GM18511 (cell line): ENCODE results near the gene IQGAP2.
A peak's percentile ranks its signal among the peaks of the same experiment; 100 is the strongest.
"Not testable (repeated sequence)": the region's sequence is repeated elsewhere in the genome, so short reads cannot be mapped to it uniquely, and the experiment has no call there.

Experiments used
- ATAC-seq: cut with Tn5 transposase; IDR thresholded peaks from one replicate; pipeline ENCODE4 v1.9.1; 2021; ENCODE audit warnings: mild to moderate bottlenecking, moderate library complexity; ENCODE audit not compliant: unreplicated experiment

The IQGAP2 gene

DNA sequence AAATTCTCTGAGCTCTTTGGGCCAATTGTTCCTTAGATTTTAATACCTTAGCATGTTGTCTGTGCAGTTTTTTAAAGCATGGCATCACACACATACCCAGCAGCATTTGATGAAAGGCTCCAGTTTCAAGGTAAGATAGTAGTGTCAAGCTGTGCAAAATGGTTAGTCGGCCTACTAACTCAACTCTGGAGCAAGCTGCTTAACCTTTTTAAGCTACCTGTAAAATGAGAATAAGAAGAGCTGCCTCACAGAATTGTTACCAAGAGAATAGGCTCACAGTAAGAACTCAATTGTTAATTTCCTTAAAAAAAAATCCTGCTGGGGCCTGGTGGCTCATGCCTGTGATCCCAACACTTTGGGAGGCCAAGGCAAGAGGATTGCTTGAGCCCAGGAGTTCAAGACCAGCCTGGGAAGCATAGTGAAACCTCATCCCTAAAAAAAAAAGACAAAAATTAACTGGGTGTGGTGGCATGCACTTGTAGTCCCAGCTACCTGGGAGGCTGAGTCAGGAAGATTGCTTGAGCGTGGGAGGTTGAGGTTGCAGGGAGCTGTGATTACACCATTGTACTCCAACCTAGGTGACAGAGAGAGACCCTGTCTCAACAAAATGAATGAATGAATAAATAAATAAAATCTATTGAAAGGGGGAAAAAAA lies 96.5 kb downstream of the IQGAP2 start:
- no peak for ATAC-seq

- no peak for ATAC-seq
Observed at GRCh38 chr5:76500633-76501393, 97.7 kb downstream of the IQGAP2 start.

- ATAC-seq: no peak
Observed at GRCh38 chr5:76503929-76504328, 100.8 kb downstream of the IQGAP2 start.

DNA sequence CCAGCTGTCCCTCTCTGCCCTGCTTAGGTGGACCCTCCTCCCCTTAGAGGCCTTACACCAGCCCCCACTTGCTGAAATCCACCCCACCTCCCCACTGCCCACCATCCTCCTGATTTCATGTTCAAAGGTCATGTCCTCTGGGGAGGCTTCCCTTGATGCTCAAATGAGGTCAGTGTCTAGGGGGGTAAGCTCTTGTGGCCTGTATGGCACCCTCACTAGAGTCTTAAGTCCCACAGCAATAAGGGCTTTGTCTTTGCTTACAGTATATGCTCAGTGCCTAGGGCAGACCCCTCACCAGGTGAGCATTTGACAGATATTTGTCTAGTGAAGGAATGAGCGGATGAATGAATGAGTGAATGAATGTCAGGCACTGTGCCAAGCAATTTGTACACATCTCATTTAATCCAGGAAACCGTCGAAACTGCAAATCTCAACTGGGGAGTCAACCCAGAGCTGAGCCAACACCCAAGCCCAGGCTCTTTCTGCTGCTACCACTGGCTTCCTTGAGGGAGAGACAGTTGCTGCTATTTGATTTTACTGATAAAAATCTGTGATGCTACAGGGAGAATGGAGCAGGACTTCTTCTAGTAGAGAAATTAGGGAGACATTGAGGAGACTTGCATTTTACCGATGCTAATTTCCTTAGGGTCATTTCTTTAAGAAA lies 101.9 kb downstream of the IQGAP2 start:
- ATAC-seq: no peak

GRCh38 chr5:76513476-76513875 lies 110.4 kb downstream of the IQGAP2 start:
- no peak for ATAC-seq

DNA sequence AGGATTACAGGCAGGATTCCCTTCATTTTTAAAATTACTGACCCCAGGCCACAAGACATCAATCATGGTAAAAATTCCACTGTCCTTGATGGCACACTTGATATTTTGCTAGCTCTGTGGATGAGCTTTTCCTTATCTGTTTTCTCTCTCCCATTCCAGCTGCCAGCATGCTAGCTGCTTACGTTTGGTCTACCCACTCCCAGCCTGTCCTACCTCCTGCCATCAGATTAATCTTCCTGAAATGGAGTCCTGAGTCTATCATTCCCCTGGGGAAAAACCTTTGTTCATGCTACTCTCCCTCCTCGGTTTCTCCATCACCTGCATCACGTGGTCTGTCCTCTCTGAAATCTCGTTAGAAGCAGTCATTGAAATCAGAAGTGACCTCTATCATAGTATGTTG lies 111.2 kb downstream of the IQGAP2 start:
- ATAC-seq: no peak

GRCh38 chr5:76514713-76515112 lies 111.6 kb downstream of the IQGAP2 start:
- no peak for ATAC-seq

DNA sequence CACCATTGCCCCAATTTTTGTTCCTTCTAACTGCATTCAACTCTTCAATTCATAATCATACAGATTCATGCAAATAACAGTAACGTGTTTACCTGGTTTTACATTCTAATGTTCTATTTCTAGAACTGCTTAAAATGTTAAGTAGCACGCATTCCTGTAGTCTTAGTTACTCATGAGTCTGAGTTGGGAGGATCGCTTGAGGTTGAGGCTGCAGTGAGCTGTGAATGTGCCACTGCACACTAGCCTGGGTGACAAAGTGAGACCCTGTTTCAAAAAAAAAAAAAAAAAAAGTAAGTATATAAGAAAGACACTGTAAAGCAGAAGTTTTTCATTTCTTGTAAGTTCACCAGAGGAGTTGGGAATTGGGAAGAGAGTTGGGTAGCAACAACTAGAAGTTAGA lies 114.2 kb downstream of the IQGAP2 start:
- ATAC-seq: no peak

DNA sequence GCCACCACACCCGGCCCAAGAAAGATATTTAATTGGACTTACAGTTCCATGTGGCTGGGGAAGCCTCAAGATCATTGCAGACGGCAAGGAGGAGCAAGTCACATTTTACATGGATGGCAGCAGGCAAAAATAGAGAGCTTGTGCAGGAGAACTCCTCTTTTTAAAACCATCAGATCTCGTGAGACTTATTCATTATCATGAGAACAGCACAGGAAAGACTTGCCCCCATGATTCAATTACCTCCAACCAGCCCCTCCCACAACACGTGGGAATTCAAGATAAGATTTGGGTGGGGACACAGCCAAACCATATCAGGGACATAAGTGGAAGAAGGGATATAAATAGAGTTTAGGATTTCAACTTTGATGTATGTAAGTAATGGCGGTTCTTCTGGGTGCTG lies 115.2 kb downstream of the IQGAP2 start:
- not testable (repeated sequence) for ATAC-seq

DNA sequence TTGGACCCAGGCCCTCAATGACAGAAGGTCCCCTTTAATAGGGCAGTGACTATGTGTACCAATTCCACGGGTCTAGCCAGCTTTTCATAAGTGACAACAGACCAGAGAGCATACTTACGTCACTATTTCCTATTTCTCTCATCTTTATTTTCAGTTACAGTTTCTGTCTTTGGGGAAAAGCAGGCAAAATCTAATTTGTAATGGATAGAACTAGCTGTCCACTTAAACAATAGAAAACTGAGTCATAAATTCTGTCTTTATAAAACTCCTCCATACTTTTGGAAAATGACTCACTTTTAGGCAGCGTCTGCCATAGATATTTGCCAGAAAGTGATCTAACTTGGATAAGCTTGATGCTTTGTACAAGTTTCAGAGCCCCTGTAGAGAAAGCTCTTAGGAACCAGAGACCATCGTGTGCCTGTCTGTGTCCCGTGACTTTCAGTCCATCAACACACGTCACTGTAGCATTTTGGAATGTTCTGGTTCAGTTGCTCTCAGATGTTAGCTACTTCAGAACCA lies 118.2 kb downstream of the IQGAP2 start:
- peak; percentile 92 for ATAC-seq

DNA sequence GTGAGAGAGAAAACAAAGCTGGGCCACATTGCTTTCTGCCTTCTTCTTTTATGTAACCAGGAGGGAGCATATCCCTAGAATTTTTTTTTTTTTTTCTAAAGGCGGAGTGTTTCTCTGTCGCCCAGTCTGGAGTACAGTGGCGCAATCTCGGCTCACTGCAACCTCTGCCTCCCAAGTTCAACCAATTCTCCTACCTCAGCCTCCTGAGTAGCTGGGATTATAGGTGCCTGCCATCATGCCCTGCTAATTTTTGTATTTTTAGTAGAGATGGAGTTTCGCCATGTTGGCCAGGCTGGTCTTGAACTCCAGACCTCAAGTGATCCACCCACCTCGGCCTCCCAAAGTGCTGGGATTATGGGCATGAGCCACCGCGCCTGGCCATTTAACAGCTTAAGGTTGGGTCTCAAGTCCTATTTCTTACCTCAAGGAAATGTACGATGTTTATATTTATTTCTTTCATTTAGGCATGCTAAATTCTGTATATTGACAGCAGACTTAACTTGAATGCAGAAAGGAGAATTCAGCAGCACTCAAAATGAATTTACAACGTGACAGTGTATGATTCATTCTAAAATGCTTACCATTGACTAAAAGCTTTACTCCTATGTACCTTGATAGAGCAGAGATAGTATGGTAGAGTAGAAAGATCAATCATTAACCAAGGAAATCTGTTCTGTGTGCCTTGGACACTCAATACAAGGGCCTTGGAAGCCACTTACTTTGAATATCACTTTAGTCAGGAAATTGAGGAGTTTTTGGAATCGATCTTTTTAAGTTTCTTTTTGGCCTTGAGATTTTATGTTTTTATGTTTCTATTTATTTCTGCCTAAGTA lies 119.2 kb downstream of the IQGAP2 start:
- ATAC-seq: no peak

- ATAC-seq: no peak
Observed at GRCh38 chr5:76524101-76524835, 121.2 kb downstream of the IQGAP2 start.

GRCh38 chr5:76524868-76525267 lies 121.8 kb downstream of the IQGAP2 start:
- ATAC-seq: no peak

DNA sequence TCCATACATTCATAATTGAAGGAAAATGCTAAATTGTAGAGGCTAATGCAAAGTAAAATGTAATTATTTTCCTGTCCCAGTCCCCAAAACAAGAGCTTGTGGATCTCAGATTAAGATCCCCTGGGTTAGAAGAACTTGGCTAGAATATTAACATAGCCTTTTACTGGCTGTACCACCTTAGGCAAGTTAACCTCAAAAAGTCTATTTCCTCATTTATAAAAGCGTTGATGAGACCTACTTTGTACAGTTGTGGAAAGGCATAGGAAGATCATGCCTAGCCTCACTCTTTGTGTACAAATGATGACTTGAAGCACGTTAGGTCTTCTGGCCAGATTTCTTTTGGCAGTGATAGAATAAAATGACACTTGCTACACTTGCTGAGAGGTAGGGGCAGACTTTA lies 122.9 kb downstream of the IQGAP2 start:
- ATAC-seq: no peak

DNA sequence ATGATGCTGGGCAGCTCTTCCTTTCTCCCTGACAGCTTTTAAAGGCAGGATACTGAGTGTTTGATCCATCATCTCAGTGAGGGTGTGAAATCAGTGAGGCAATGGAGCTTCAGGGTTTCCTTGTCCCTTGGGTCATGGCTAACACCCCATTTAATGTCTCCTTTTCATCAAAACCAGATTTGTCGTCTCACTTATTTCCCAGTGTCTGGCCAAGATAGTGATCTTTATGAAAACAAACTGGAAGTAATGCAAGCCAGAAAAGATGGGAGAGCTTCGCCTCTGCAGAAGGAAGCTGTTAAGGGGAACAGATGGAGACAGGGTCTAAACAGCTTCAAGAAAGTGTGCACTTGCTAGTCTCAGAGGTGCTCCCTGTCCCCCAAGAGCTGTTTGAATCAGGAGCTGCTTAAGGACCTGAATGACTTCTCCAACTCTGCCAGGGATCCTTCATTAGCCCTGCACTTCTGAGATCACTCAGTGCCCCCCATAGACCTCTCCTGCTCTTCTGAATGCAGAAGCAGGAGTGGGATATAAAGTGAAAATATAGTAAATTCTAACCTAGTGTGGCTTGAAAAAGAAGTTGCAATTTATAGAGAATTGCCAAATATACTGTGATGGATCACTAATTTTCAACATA lies 124.0 kb downstream of the IQGAP2 start:
- no peak for ATAC-seq

- ATAC-seq: no peak
Observed at GRCh38 chr5:76527685-76528161, 124.6 kb downstream of the IQGAP2 start.

DNA sequence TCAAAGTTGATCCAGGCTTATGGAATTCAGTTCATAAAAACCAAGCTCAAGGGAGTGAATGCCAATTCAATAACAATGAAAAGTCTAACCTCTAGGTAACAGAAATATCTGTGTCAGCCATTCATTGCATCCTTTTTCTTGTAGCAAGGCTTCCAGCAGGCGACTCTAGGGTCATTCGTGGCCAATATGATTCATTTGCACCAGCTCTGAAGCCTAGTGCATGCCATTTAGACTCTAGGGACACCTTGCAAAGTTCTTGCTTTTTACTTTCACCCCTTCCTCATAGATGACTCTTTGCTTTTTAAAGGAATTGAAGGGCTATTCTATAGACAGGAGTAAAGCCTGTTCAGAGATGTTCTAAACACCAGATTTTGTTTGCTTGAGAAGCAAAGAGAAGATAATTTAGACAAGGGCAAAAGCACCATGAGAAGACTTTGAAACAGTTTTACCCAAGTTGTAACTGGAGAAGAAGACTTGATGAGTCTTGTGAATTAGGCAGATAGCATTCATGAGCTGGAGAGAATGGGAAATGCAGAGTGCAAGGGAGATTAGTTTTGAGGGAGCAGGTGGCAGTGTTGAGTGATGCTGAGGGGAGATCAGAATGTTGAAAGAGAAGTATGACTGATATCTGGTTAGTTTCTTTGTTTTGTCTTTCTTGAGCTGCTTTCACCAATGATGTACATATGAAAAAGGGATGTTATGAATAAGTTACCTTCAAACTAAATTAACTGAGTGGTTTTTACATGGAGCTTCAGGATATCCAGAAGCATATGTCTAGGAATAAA lies 125.7 kb downstream of the IQGAP2 start:
- no peak for ATAC-seq

DNA sequence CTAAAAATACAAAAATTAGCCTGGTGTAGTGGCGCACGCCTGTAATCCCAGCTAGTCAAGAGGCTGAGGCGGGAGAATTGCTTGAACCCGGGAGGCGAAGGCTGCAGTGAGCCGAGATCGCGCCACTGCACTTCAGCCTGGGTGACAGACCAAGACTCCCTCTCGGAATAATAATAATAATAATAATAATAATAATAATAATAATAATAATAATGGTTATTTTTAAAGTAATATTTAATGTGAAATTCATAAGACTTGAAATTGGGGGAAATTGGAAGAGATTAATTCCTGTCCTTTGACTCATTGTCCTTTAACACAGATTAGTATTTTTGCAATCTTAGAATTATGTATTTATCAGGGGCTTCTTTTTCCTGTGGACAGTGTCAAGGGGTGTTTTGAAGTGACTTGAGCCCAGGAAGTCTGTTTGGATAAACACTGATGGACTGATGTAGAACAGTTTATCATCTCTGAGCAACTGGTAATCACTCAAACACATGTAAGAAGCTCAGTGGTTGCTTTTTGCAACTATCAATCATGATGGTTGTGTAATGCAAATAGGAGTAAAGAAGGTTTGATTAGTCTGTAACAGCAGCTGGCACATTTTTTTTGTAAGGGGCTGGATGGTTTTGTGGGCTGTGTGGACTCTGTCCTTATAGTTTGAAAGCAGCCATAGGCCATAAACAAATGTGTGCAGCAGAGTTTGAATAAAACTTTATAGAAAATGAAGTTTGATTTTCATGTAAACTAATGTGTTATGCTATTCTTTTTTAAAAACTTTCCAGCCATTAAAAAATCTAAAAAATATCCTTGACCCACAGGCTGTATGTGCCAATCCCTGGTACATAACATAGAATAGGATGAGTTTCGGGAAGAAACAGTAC lies 126.6 kb downstream of the IQGAP2 start:
- no peak for ATAC-seq
